Measurements from ENCODE around the gene TEDC1.

Gene TEDC1

GRCh38 chr14:105483300-105484068 lies 7.6 kb upstream of the TEDC1 start:
- in situ Hi-C loops (cut with HindIII; ENCODE audit: low sequenced_read_pairs) = no loop called here

GRCh38 chr14:105484069-105484996 lies 6.7 kb upstream of the TEDC1 start:
- in situ Hi-C loops (cut with HindIII; ENCODE audit: low sequenced_read_pairs) = no loop called here

GRCh38 chr14:105484997-105485393 lies 6.1 kb upstream of the TEDC1 start:
- in situ Hi-C loops (cut with HindIII; ENCODE audit: low sequenced_read_pairs) = no loop called here

- in situ Hi-C loops (cut with HindIII; ENCODE audit: low sequenced_read_pairs) = no loop called here
These were observed 5.3 kb upstream of the TEDC1 start for GRCh38 chr14:105485739-105486162.

- in situ Hi-C loops (cut with HindIII; ENCODE audit: low sequenced_read_pairs) = no loop called here
These were observed 4.7 kb upstream of the TEDC1 start, which contains the start of gene CRIP1 for GRCh38 chr14:105486163-105486973. Gene CRIP1, plus strand, starts transcription at chr14:105486886. Its CDS starts 374 bp downstream, at chr14:105487260.

- in situ Hi-C loops (cut with HindIII; ENCODE audit: low sequenced_read_pairs) = no loop called here
These were observed 4.0 kb upstream of the TEDC1 start for GRCh38 chr14:105486974-105487448.

- in situ Hi-C loops (cut with HindIII; ENCODE audit: low sequenced_read_pairs) = no loop called here
These were observed 3.5 kb upstream of the TEDC1 start for GRCh38 chr14:105487449-105487985.

GRCh38 chr14:105487986-105488777 lies 2.9 kb upstream of the TEDC1 start:
- in situ Hi-C loops (cut with HindIII; ENCODE audit: low sequenced_read_pairs) = no loop called here

- in situ Hi-C loops (cut with HindIII; ENCODE audit: low sequenced_read_pairs) = no loop called here
These were observed 2.1 kb upstream of the TEDC1 start for GRCh38 chr14:105488781-105489541.

- in situ Hi-C loops (cut with HindIII; ENCODE audit: low sequenced_read_pairs) = no loop called here
These were observed 1.3 kb upstream of the TEDC1 start for GRCh38 chr14:105489542-105490266.

- in situ Hi-C loops (cut with HindIII; ENCODE audit: low sequenced_read_pairs) = no loop called here
These were observed 827 bp upstream of the TEDC1 start for GRCh38 chr14:105490267-105490571.

GRCh38 chr14:105491366-105491973 lies 424 bp downstream of the TEDC1 start:
- in situ Hi-C loops (cut with HindIII; ENCODE audit: low sequenced_read_pairs) = no loop called here

GRCh38 chr14:105492031-105492970 lies 1.3 kb downstream of the TEDC1 start:
- in situ Hi-C loops (cut with HindIII; ENCODE audit: low sequenced_read_pairs) = no loop called here

- in situ Hi-C loops (cut with HindIII; ENCODE audit: low sequenced_read_pairs) = no loop called here
These were observed 2.2 kb downstream of the TEDC1 start for GRCh38 chr14:105492971-105493871.

GRCh38 chr14:105493921-105494605 lies 3.0 kb downstream of the TEDC1 start:
- in situ Hi-C loops (cut with HindIII; ENCODE audit: low sequenced_read_pairs) = no loop called here

- in situ Hi-C loops (cut with HindIII; ENCODE audit: low sequenced_read_pairs) = no loop called here
These were observed 3.5 kb downstream of the TEDC1 start for GRCh38 chr14:105494606-105494929.

Data from endothelial cell of hepatic sinusoid (primary cell).